T-cell (primary cell): ENCODE results near the gene DHCR7. TPM values are rescaled to one million over a fixed set of nuclear protein-coding genes. Genes with fewer than 3 reads are reported as not detected.

ENCODE experiments used
- ATAC-seq, 4 experiments: fragments of 200-7000 bp in 3 of 4; fragments of 150-1000 bp in 1 of 4; cut with Tn5 transposase; replicated peaks in 1 of 4; 1 replicate in 3 of 4; 2 replicates in 1 of 4; pipeline ENCODE4 v1.10.0; 2021; ENCODE audit warnings: moderate library complexity in 3 of 4, mild to moderate bottlenecking in 2 of 4, moderate number of reproducible peaks in 1 of 4
- CTCF ChIA-PET, 2 donors: fragments of 300-600 bp; sonication (Branson Sonifier 250); formaldehyde crosslinking; loops; one replicate each; lab custom pipeline; 2022; ENCODE audit warnings: antibody characterized with exemption in 2 of 2; lab: Charles Lee
- POLR2A ChIA-PET, 2 donors: fragments of 300-600 bp; sonication (Branson Sonifier 250); formaldehyde crosslinking; loops; one replicate each; lab custom pipeline; 2022; ENCODE audit warnings: antibody characterized with exemption in 2 of 2; lab: Charles Lee
- DNase-seq, 35 experiments: peaks; one replicate each; pipeline versions ENCODE4 v3.0.0 to v3.0.0-alpha.2; 2013 to 2023
- H3K27ac ChIP-seq: one replicate; pipeline ENCODE4 v1.5.1; 2013; ENCODE audit warnings: low read length
- H3K27me3 ChIP-seq, 2 experiments: replicated peaks in 1 of 2; 1 replicate in 1 of 2; 2 replicates in 1 of 2; pipeline versions ENCODE4 v1.6.1 to v1.7.0; 2013; ENCODE audit warnings: low read length in 1 of 2, mixed read lengths in 1 of 2; ENCODE audit not compliant: control insufficient read depth in 2 of 2, insufficient read depth in 2 of 2; ENCODE audit errors: extremely low read depth in 1 of 2
- H3K36me3 ChIP-seq, 2 donors: 1 replicate in 1 of 2; 2 replicates in 1 of 2; pipeline versions ENCODE4 v1.6.1 to v1.7.0; 2013; ENCODE audit warnings: low read length in 1 of 2; ENCODE audit not compliant: control insufficient read depth in 2 of 2, insufficient read depth in 1 of 2; ENCODE audit errors: extremely low read depth in 1 of 2
- H3K4me1 ChIP-seq, 2 experiments: 1 replicate in 1 of 2; 2 replicates in 1 of 2; pipeline versions ENCODE4 v1.6.1 to v1.7.0; 2013; ENCODE audit warnings: low read length in 2 of 2, mixed read lengths in 1 of 2; ENCODE audit not compliant: insufficient read depth in 2 of 2, control insufficient read depth in 1 of 2; ENCODE audit errors: extremely low read depth in 1 of 2
- H3K4me3 ChIP-seq, 2 donors: 1 replicate in 1 of 2; 2 replicates in 1 of 2; pipeline versions ENCODE4 v1.5.1 to v1.7.0; 2013; ENCODE audit warnings: mild to moderate bottlenecking in 2 of 2, low read length in 1 of 2, moderate library complexity in 1 of 2; ENCODE audit not compliant: control insufficient read depth in 1 of 2; ENCODE audit errors: extremely low read depth in 1 of 2
- H3K9me3 ChIP-seq: 2 replicates; pipeline ENCODE4 v1.7.0; 2013
- H3K27ac Mint-ChIP-seq, 2 donors: one replicate each; pipeline ENCODE4 v1.8.0; 2020 to 2021; ENCODE audit warnings: mild to moderate bottlenecking in 2 of 2, mixed read lengths in 2 of 2
- H3K27me3 Mint-ChIP-seq, 2 donors: one replicate each; pipeline ENCODE4 v1.8.0; 2021 to 2022; ENCODE audit warnings: mixed read lengths in 2 of 2
- H3K36me3 Mint-ChIP-seq: one replicate; pipeline ENCODE4 v1.8.0; 2021; ENCODE audit warnings: mixed read lengths
- H3K4me1 Mint-ChIP-seq, 3 donors: one replicate each; pipeline ENCODE4 v1.8.0; 2020 to 2022; ENCODE audit warnings: mixed read lengths in 3 of 3, mild to moderate bottlenecking in 1 of 3
- H3K4me3 Mint-ChIP-seq, 3 donors: one replicate each; pipeline ENCODE4 v1.8.0; 2020 to 2022; ENCODE audit warnings: mild to moderate bottlenecking in 3 of 3, mixed read lengths in 3 of 3, moderate library complexity in 3 of 3
- H3K9me3 Mint-ChIP-seq, 3 donors: one replicate each; pipeline ENCODE4 v1.8.0; 2020 to 2022; ENCODE audit warnings: mixed read lengths in 3 of 3
- WGBS: methylation state at CpG from one replicate; pipeline ENCODE4 v1.1.5; 2013; ENCODE audit warnings: missing lambda C conversion rate; ENCODE audit not compliant: insufficient coverage; 5-methylcytosine and 5-hydroxymethylcytosine counted together
- total RNA-seq, 35 experiments: library from RNA in 6 of 35; stranded (reverse) in 6 of 35; fragments of 120-200 nt in 1 of 35; gene quantifications; one replicate each; pipeline versions ENCODE4 v1.2.1 to v1.2.4 and lab custom pipeline; 2013 to 2026

DHCR7 gene
- total RNA-seq, 5 donors from 2014 or later (not counting 1 experiment from before 2014, with no cell fraction given) = 17.8 to 22.6 (median 21.1) TPM

DNA sequence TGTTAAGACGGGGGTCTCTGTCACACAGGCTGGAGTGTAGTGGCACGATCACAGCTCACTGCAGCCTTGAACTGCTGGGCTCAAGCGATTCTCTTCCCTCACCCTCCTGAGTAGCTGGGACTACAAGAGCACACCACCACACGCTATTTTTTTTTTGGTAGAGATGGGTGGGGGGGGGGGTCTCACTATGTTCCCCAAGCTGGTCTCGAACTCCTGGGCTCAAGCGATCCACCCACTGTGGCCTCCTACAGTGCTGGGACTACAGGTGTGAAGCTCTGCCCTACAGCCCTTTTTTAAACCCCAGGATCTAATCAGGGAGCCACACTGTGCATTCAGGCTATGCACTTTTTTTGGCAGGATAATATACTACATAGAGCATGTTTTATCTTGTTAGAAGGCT, 1.4 kb upstream of the DHCR7 start:
- Mint-ChIP-seq H3K36me3 (peaks cover 22% of the 10 kb centered on the region), H3K4me3 (peak overlapping the region; percentile 84 to 87 (median 85)), H3K9me3 (no peaks in the 10 kb centered on the region), H3K4me1 (peaks cover 55 to 59% (median 58%) of the 10 kb centered on the region in 3 donors), H3K27ac (peak overlapping the region; percentile 89 to 95), H3K27me3 (no peaks in the 10 kb centered on the region)
- no CpG with 5 or more reads among the region's 6 CpGs for WGBS
- POLR2A ChIA-PET = no interaction called here
- DNase-seq = peak in 1 of 35 experiments; percentile 14
- Histone ChIP-seq H3K4me3 (peak overlapping the region; percentile 80 to 98), H3K36me3 (peaks cover 5 to 7% of the 10 kb centered on the region in 2 donors), H3K9me3 (no peaks in the 10 kb centered on the region), H3K27me3 (no peaks in the 10 kb centered on the region), H3K27ac (peak overlapping the region; percentile 88), H3K4me1 (peaks cover 23 to 49% of the 10 kb centered on the region in 2 experiments)
- ATAC-seq = no peak
- CTCF ChIA-PET = no interaction called here

- Mint-ChIP-seq H3K27me3 (no peaks in the 10 kb centered on the region), H3K4me1 (peaks cover 43 to 48% (median 44%) of the 10 kb centered on the region in 3 donors), H3K36me3 (peaks cover 28% of the 10 kb centered on the region), H3K4me3 (peak overlapping the region; percentile 84 to 87 (median 85)), H3K9me3 (no peaks in the 10 kb centered on the region), H3K27ac (peak overlapping the region; percentile 63 to 84)
- Histone ChIP-seq H3K36me3 (peaks cover 21% of the 10 kb centered on the region in 2 donors), H3K9me3 (no peaks in the 10 kb centered on the region), H3K27ac (peak overlapping the region; percentile 57), H3K4me3 (peak overlapping the region; percentile 80 to 98), H3K27me3 (no peaks in the 10 kb centered on the region), H3K4me1 (peaks cover 17 to 34% of the 10 kb centered on the region in 2 experiments)
- ATAC-seq (peak; percentile 20 to 33 (median 24)), DNase-seq (peak in 24 of 35 experiments; percentile 4 to 54 (median 24))
- POLR2A ChIA-PET = no interaction called here
- WGBS = 6% methylated on average over 27 of the region's 31 CpGs
- CTCF ChIA-PET = no interaction called here
Observed at GRCh38 chr11:71447791-71448256, 369 bp downstream of the DHCR7 start.

GRCh38 chr11:71446942-71447688, 1.1 kb downstream of the DHCR7 start:
- peak overlapping the region; percentile 50 to 98 for H3K4me3 ChIP-seq
- peak in 1 of 35 experiments; percentile 17 for DNase-seq
- peaks cover 34% of the 10 kb centered on the region for H3K36me3 Mint-ChIP-seq
- H3K27ac ChIP-seq = no peak overlapping the region
- no peak for ATAC-seq
- H3K9me3 ChIP-seq = no peaks in the 10 kb centered on the region
- peaks cover 40 to 44% (median 40%) of the 10 kb centered on the region in 3 donors for H3K4me1 Mint-ChIP-seq
- no peaks in the 10 kb centered on the region for H3K27me3 Mint-ChIP-seq
- peak overlapping the region; percentile 84 to 87 (median 85) for H3K4me3 Mint-ChIP-seq
- WGBS = 81% methylated on average over 5 of the region's 9 CpGs
- H3K4me1 ChIP-seq = peaks cover 17 to 27% of the 10 kb centered on the region in 2 experiments
- H3K27me3 ChIP-seq = no peaks in the 10 kb centered on the region
- peak overlapping the region; percentile 63 to 84 for H3K27ac Mint-ChIP-seq
- ChIA-PET POLR2A (no interaction called here), CTCF (interaction anchor here in 1 of 2 donors (0.7 kb wide), 1 partner anchor 74 kb away, joined by 3 read pairs; no protein-coding TSS in a partner anchor)
- no peaks in the 10 kb centered on the region for H3K9me3 Mint-ChIP-seq
- H3K36me3 ChIP-seq = peaks cover 21 to 23% of the 10 kb centered on the region in 2 donors

GRCh38 chr11:71446150-71446549, 2.0 kb downstream of the DHCR7 start:
- no peaks in the 10 kb centered on the region for H3K9me3 ChIP-seq

GRCh38 chr11:71444811-71445210, 3.4 kb downstream of the DHCR7 start:
- peaks cover 30 to 38% of the 10 kb centered on the region in 2 donors for H3K36me3 ChIP-seq
- H3K27me3 Mint-ChIP-seq = no peaks in the 10 kb centered on the region
- peaks cover 8 to 16% of the 10 kb centered on the region in 2 experiments for H3K4me1 ChIP-seq
- no peak overlapping the region for H3K4me3 Mint-ChIP-seq
- ChIA-PET POLR2A (no interaction called here), CTCF (interaction anchor here in 1 of 2 donors (1.0 kb wide), 1 partner anchor 8 kb away, joined by 5 read pairs; the partner anchor contains the start of gene NADSYN1)
- ATAC-seq (no peak), DNase-seq (no peak)
- 97% methylated on average over 6 of the region's 6 CpGs for WGBS
- H3K9me3 Mint-ChIP-seq = no peaks in the 10 kb centered on the region
- peaks cover 18 to 23% (median 20%) of the 10 kb centered on the region in 3 donors for H3K4me1 Mint-ChIP-seq
- no peaks in the 10 kb centered on the region for H3K9me3 ChIP-seq
- H3K27ac ChIP-seq = no peak overlapping the region
- H3K36me3 Mint-ChIP-seq = peaks cover 49% of the 10 kb centered on the region
- H3K4me3 ChIP-seq = no peak overlapping the region
- H3K27me3 ChIP-seq = no peaks in the 10 kb centered on the region
- no peak overlapping the region for H3K27ac Mint-ChIP-seq

More at GRCh38 chr11:71446150-71446549, 2.0 kb downstream of the DHCR7 start:
- Mint-ChIP-seq H3K27ac (no peak overlapping the region), H3K4me3 (peak overlapping the region in 2 of 3 donors; percentile 84 to 87), H3K4me1 (peaks cover 30 to 34% (median 31%) of the 10 kb centered on the region in 3 donors), H3K36me3 (peaks cover 39% of the 10 kb centered on the region), H3K27me3 (no peaks in the 10 kb centered on the region), H3K9me3 (no peaks in the 10 kb centered on the region)
- no peaks in the 10 kb centered on the region for H3K27me3 ChIP-seq
- CTCF ChIA-PET = no interaction called here
- no peak overlapping the region for H3K27ac ChIP-seq
- DNase-seq (no peak), ATAC-seq (no peak)
- H3K4me1 ChIP-seq = peaks cover 11 to 17% of the 10 kb centered on the region in 2 experiments
- H3K36me3 ChIP-seq = peaks cover 28 to 31% of the 10 kb centered on the region in 2 donors
- POLR2A ChIA-PET = interaction anchor here in 1 of 2 donors (0.6 kb wide), 1 partner anchor 9 kb away, joined by 8 read pairs; no protein-coding TSS in a partner anchor
- WGBS = no CpG with 5 or more reads among the region's 1 CpG
- H3K4me3 ChIP-seq = no peak overlapping the region

GRCh38 chr11:71443736-71444445, 4.3 kb downstream of the DHCR7 start:
- H3K27ac Mint-ChIP-seq = no peak overlapping the region
- no peak overlapping the region for H3K4me3 Mint-ChIP-seq
- no peak for ATAC-seq
- no peaks in the 10 kb centered on the region for H3K27me3 ChIP-seq
- H3K27me3 Mint-ChIP-seq = no peaks in the 10 kb centered on the region
- no peak for DNase-seq
- peaks cover 10 to 14% (median 12%) of the 10 kb centered on the region in 3 donors for H3K4me1 Mint-ChIP-seq
- POLR2A ChIA-PET = no interaction called here
- H3K36me3 ChIP-seq = peaks cover 30 to 47% of the 10 kb centered on the region in 2 donors
- H3K36me3 Mint-ChIP-seq = peaks cover 54% of the 10 kb centered on the region
- CTCF ChIA-PET = interaction anchor here in 1 of 2 donors (1.0 kb wide), 1 partner anchor 9 kb away, joined by 5 read pairs; the partner anchor contains the start of gene NADSYN1
- peaks cover under 1 to 7% of the 10 kb centered on the region in 2 experiments for H3K4me1 ChIP-seq
- no peak overlapping the region for H3K4me3 ChIP-seq
- H3K27ac ChIP-seq = no peak overlapping the region
- H3K9me3 Mint-ChIP-seq = no peaks in the 10 kb centered on the region
- no peaks in the 10 kb centered on the region for H3K9me3 ChIP-seq
- WGBS = 88% methylated on average over 14 of the region's 20 CpGs
